Testis (tissue), 2 donors: Measurements from ENCODE around the gene IMPG2.

Source experiments
- CTCF ChIP-seq, 3 experiments: fragments of 450-650 bp in 2 of 3; fragments of 200-600 bp in 1 of 3; sonication (generic) in 1 of 3; IDR thresholded peaks; one replicate each; pipeline ENCODE4 v1.5.1; 2016 to 2019; ENCODE audit warnings: antibody characterized with exemption in 3 of 3, mild to moderate bottlenecking in 2 of 3, moderate library complexity in 1 of 3
- POLR2A ChIP-seq: fragments of 450-650 bp; IDR thresholded peaks from one replicate; pipeline ENCODE4 v1.6.1; 2017; ENCODE audit warnings: antibody characterized with exemption, mild to moderate bottlenecking, moderate library complexity

- TF ChIP-seq CTCF (IDR thresholded peaks at IDR 0.05) (no peak), POLR2A (no peak)
Measured at GRCh38 chr3:101189176-101189575, 131.2 kb downstream of the IMPG2 start.
